ENCODE results near the gene HES2.
"Not testable (repeated sequence)": the region's sequence is repeated elsewhere in the genome, so short reads cannot be mapped to it uniquely, and the experiment has no call there.

HES2 gene, protein sequence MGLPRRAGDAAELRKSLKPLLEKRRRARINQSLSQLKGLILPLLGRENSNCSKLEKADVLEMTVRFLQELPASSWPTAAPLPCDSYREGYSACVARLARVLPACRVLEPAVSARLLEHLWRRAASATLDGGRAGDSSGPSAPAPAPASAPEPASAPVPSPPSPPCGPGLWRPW

DNA sequence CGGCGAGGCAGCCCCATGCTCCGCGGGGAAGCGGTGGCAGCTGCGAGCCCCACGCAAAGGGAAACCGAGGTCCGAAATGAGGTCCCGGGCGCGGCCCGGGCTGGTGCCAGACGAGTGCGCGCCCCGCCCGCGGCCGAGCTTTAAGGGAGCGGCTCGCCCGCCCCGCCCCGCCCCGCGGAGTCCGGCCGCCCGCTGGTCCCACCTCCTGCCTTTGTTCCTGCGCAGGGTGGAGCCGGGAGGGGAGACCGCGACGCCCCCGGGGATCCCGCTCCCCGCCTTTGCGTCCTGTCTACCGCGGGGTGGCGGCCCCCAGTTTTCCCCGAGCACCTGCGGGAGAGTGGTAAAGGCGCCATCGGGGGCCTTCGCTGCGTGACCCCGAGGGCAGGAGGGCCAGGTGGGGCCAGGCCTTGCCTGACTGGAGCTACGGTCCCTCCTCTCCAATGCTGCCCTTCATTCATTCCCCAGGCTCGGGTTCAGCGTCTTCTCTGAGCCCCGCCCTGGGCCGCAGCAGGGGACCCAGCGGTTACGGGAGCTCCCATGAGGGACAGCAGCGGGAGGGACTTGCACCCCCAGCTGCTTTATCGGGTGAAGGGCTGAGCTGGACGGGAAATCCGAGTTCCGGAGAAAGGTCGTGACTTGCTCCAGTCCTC lies at the start of gene HES2:
Gene HES2 (minus strand): TSS at position 116 of the 650 bp plus-strand sequence. CDS start 99 bp downstream, at position 17.
- DNase-seq (ENCODE audit: low read depth), result no peak

DNA sequence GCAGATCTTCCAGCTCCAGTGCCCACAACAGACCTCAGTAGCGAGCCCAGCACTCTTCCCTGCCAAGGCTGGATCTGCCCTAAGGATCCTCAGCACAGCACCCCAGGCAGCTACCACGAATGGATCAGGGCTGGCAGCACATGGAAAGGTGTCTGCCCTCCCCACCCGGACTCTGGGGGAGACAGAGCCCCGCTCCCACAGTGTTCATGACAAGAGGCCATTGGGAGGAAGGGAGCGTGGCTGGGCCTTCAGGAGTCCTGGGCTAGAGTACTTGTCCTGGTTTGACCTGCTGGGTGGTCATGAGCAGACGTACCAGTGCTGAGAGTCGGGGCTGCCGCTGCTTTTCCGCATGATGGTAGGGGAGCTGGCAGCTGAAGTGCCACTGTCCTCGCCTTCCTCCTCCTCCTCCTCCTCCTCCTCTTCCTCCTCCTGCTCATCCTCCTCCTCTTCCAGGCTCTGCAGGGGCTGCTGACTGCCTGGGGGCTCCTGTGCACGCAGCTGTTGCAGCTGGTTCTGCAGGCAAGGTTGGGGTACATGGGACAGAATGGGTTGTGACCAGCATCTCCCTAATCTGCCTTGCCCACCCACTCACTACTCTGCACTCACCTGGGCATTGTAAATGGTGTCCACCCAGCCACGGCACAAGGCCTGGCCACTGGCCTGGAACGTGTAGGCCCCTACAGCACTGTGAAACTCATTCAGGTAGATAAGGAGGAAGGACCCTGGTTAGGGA lies 49.2 kb upstream of the HES2 start:
- DNase-seq (ENCODE audit: low read depth), result no peak

DNA sequence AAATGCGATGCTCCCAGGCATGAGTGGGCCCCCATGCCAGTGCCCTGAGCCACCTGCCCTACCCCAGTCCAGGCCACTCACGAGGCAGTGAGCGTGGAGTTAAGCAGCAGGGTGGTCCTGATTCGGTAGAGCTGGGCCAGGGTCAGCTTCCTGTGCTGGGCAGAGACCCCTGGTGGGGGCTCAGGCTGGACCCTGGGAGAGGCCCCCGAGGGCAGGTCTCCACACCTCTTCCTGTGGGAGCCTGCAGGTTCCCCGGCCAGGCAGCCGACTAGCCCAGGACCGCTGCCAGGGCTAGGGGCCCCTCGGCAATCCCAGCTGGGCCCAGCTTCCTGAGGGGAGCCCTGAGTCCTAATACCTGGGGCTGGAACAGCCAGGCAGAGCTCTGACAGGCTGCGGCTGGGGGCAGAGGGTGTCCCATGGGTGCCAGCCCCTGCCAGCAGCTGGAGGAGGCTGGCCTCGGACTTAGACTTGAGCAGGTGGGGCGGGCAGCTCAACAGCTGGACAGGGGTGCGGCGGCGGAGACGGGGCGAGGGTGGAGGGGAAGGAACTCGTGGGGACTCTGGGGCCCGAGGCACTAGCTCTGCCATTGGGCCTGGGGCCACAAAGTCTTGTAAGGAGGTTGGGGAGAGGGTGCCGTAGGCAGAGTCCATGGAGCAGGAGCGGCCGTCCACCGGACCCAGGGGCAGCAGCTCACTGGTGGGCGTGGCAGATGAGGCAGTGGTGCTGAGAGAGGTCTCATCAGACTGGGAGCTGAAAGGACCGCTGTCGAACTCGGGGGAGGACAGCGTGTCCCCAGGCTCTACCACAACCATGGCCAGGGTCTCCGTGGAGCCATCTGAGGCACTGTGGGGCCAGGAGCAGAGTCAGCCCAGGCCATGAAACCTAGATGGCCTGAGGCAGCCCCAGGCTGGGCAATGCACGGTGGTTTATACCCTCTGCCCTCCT lies 48.3 kb upstream of the HES2 start:
- no peak for DNase-seq (ENCODE audit: low read depth)

GRCh38 chr1:6467224-6467623 lies 47.5 kb upstream of the HES2 start:
- DNase-seq (ENCODE audit: low read depth), result no peak

DNA sequence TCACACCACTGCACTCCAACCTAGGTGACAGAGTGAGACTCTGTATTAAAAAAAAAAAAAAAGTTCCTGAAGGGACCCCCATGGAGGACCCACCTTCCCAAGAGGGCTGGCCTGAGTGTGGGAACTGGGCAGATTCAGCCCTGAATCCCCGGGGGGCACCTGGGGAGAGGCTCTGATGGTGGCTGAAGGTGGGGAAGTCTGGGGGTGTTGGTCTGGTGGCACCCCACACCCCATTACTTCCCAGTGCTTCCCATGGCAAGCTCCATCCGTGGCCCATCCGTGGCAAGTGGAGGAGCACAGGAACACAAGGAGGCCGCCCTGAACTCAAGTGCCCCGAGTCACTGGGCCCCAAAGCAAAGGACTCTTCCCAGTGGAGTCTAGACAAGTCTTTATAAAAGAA lies 47.0 kb upstream of the HES2 start:
- no peak for DNase-seq (ENCODE audit: low read depth)

- DNase-seq (ENCODE audit: low read depth), result no peak
Observed at GRCh38 chr1:6466023-6466422, 46.3 kb upstream of the HES2 start, which contains the start of gene TNFRSF25. TSS of gene TNFRSF25 (minus strand) at chr1:6466173. CDS start at chr1:6466107, 66 bp downstream.

DNA sequence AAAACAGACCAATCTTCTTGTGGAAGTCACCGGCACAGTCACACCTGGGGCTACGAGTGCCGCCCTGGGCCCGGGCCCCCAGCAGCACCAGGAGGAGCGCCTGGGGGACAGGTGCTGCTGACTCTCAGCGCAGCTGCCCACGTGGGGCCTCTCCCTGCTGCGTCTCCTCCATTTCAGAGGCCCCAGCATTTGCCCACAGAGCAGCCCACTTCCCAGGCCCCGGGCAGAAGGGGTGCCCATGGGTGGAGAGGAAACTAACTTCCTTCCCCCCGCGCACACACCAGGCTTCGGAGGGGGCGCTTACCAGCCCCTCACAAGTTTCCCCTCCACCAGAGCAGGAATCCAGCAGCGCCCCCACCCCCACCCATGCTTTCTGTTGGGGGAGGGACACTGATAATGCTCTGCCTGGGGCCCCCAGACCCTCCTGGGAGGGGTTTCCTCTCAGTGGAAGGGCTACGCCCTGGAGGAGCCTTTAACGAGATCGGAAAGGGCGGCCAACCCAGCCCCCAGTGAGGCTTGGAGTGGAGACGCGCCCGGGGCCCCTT lies 45.8 kb upstream of the HES2 start:
- DNase-seq (ENCODE audit: low read depth), result no peak

DNA sequence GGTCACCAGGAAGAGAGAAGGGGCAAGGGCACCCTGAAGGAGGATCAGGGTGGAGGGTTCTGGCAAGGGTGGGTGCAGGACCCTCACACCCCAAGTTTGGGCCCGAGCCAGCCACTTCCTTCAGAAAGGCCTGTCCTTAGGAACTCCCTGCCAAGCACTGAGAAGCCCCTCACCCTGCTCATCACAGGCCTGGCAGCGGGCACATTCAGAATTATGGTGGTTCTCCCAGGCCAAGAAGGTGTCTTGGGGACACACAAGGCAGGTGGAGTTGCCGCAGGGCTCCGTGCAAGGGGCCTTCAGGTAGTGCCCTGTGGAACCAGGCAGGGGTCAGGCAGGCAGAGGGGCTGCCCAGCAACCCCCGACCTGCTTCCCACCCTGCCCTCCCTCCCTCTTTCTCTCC lies 45.2 kb upstream of the HES2 start:
- DNase-seq (ENCODE audit: low read depth), result no peak

GRCh38 chr1:6464514-6464836 lies 44.8 kb upstream of the HES2 start:
- no peak for DNase-seq (ENCODE audit: low read depth)

- DNase-seq (ENCODE audit: low read depth), result no peak
Observed at GRCh38 chr1:6463120-6463412, 43.3 kb upstream of the HES2 start.

GRCh38 chr1:6462412-6463119 lies 42.8 kb upstream of the HES2 start:
- no peak for DNase-seq (ENCODE audit: low read depth)

GRCh38 chr1:6461538-6462411 lies 42.1 kb upstream of the HES2 start:
- no peak for DNase-seq (ENCODE audit: low read depth)

GRCh38 chr1:6461051-6461530 lies 41.4 kb upstream of the HES2 start:
- DNase-seq (ENCODE audit: low read depth), result no peak

- no peak for DNase-seq (ENCODE audit: low read depth)
Observed at GRCh38 chr1:6460301-6461050, 40.8 kb upstream of the HES2 start.

DNA sequence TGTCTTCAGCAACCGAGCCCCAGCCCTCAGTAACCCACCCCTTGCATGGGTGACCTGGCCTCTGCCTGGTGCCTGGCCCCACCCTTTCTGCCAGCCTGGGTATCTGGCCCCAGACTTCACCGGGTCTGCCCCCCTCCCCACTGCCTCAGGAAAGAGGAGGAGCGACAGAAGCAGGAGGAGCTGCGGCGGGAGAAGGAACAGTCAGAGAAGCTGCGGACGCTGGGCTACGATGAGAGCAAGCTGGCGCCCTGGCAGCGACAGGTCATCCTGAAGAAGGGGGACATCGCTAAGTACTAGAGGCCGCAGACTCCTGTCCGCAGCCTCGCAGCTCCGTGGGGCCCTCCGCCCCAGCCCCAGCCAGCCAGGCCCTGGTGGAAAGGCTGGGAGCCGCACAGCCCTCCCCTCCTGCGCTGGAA lies 40.1 kb upstream of the HES2 start:
- no peak for DNase-seq (ENCODE audit: low read depth)

DNA sequence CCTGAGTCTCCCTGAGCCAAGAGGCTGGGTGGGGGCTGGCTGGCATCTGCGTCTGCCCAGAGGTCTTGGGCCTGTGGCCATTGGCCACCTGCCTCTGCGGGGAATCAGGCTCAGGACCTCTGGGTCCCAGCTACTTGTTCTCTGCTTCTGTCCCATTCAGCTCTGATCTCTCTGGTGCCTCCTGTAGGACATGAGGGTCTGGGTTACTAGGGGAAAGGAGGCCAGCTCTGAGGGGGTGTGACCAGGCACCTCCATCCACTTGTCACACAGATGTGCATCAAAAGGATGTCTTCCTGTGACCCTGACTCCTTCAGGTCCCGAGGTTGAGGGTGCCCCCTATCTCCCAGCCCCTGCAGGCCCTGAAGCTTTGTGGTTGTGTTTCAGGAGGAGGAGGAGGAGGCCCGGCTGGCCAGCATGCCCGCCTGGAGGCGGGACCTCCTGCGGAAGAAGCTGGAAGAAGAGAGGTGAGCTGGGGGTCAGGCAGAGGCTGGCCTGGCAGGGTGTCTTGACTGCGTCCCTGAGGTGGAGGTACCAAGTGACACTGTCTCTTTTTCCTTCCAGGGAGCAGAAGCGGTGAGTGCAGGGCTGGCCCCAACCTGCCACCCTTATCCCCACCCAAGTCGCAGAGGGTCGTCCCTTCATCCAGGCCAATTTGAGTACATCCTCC lies 37.2 kb upstream of the HES2 start:
- no peak for DNase-seq (ENCODE audit: low read depth)

DNA sequence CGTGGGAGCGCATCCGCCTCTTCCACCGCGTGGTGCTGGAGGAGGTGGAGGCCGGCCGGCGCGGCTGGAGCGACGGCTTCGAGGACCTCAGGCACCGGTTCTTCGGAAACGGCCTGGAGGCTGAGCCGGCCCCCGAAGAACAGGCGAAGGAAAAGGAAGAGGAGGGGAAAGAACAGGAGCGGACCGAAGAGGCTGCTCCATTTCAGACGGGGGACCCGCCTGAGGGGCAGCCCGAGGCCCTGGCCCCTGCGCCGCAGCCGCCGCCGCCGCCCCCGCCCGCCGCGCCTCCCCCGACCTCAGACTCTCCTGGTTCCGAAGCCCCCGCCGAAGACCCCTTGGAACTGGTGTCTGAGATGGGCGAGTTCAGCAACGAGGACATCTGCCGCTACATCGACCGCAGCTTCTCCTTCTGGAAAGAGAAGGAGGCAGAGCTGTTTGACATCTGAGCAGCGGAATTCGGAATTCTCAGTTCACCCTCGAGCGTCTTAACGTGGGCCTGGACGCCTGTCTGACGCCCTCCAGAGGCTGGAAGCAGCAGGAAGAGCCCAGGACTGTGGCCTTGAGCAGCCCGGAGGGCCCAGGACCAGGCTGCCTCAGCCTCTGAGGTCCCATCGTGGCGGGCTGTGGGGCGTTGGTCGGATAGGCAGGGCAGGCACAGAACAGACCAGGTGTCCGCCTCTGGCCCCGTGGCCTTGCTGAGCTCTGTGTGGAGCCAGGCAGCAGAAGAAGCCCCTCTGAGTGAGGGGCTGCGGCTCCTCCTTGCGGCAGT lies 36.2 kb upstream of the HES2 start:
- not testable (repeated sequence) for DNase-seq (ENCODE audit: low read depth)
